GM18870 (cell line): Measurements from ENCODE around the gene SDK2.
"Not testable (repeated sequence)": the region's sequence is repeated elsewhere in the genome, so short reads cannot be mapped to it uniquely, and the experiment has no call there.

ENCODE experiments used
- ATAC-seq: cut with Tn5 transposase; IDR thresholded peaks from one replicate; pipeline ENCODE4 v1.9.1; 2021; ENCODE audit warnings: moderate library complexity; ENCODE audit not compliant: unreplicated experiment

Gene SDK2

DNA sequence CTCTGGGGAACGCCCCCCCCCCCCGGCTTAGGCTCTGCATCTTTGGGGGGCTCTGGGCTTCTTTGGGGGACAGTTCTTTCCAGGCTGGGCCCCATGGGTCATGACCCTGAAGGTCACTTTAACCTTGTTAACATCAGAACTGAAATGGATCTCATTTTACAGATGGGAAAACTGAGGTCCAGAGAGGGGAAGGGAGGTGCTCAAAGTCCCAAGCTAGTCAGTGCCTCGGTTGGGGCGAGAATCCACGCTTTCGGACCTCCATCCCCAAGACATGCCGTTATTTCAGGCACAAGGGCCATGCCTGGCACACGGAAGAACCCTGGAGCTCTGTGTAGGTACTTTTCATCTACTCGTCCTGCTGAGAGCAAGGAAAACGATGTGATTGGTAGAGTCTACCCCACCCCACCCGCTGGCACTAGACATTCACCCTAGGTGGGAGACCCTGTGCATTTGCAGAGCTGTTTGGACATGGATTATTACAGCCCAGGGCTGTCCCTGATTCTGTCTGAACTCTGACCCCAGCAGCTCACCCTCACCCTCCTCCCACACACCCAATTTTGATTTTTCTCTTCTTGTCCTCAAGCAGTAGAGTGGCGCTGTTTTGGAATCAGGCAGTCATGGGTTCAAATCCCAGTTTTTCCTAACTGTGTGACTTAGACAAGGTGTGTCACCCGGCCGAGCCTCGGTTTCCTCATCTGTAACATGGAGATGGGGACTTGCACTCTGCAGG lies 177.4 kb downstream of the SDK2 start:
- ATAC-seq: no peak

DNA sequence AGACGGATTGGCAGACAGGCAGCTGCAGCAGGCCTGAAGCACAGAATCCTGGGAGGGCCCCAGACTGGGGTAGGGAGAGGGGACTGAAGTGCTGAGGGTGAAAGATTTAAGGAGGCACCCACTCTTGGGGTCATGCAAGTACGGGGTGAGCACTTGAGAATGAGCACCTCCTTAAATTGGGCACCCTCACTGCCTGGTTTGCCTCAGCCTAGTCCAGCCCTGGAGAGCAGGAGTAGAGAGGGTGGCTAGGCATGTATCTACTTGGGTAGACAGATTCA lies 178.4 kb downstream of the SDK2 start:
- ATAC-seq: no peak

DNA sequence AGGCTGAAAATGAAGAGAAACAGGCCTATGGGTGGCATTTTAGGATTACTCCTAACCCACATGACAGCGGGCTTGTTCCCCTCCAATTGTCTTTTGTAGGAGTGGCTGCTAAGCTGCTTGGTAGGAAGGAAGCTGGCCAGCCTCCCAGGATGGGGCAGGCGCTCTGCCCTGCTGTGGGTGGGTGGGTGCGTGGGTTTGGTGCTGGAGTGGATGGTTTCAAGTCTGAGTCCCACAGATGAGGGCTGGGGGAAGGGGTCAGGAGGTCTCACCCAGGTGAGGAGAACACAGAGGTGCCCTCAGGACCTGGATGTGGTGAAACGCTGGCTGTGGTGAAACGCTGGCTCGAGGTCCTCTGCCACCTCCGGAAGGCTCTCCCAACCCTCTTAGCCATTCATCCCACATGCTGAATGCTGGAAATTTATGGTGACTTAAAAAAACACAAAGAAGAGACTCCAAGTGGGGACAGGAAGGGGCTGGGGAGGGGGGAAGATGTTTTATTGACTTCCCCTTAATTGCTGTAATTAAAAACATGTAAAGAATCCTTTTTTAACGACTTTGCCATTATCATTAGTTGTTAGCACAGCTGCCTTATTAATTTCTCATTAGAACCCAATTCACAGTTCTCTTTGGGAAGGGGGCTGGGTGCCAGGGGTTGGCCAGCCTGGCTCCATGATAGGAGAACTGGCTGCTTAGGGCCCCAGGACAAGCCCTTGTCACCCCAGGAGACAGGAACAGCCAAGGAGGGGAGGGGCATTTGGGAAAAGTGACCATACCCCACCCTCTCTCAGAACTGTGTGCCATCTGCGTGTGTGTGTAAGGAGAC lies 178.9 kb downstream of the SDK2 start:
- ATAC-seq: no peak

DNA sequence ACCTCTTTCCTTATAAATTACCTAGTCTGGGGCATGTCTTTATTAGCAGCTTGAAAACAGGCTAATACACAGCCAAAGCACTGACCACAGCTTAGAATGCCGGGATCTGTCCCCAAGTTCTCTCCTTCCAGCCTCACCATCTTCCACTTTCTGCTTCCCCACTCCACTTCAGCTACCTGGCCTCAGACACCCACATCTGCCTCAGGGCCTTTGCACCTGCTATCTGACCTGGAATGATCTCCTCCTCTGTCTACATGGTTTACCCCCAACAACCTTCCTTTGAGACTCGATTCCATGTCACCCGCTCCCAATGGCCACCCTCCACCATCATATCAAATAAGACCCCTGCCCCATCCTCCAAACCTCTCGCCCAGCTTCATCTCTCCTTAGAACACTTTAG lies 179.8 kb downstream of the SDK2 start:
- no peak for ATAC-seq

DNA sequence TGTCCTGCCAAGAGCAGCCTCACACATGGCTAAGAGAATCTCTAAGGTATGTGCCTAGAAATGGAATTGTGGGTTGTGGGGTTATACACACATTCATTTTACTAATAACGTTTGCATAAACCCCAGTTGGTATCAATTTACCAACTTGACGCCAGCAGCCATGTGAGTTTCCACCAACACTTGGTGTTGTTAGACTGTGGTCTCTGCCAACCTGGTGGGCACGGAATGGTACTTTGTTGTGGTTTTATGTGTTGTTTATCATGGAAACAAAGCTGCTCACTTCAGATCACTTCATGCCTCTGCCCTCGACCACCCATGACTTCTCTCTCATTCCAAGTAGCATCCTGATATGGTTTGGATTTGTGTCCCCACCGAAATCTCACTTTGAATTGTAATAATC lies 180.4 kb downstream of the SDK2 start:
- ATAC-seq: no peak

DNA sequence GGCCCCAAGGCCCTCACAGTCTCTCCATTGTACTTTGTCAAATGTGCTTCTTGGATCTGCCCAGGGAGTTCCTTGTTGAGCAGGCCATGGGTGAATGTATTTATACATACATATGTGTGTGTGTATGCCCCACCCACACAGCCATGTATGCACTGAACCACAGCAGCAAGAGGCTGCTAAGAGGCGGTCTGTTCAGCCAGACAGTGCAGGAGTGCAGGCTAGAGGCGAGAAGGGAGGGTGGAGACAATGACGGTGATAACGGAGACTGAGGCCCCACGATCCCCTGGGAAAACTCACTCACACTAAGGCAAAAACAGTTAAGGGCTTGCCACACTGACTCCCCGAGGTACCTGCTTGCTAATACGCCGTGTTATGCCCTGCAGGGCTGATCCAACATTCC lies 181.4 kb downstream of the SDK2 start:
- no peak for ATAC-seq

DNA sequence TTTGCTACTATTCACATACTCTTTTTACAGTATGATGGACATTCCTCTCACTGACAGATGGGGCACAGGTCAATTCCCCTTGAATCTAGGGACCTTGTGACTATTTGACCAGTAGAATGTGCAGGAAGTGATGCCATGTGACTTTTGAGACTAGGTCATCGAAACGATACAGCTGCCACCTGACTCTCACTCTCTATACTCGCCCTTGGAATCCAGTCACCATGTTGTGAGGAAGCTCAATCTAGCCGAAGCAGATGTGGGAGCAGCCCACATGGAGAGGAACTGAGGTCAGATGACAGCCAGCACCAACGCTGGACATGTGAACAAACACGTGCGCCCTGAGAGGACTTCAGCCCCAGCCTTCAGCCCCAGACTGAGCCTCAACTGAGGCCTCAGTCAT lies 184.3 kb downstream of the SDK2 start:
- no peak for ATAC-seq

DNA sequence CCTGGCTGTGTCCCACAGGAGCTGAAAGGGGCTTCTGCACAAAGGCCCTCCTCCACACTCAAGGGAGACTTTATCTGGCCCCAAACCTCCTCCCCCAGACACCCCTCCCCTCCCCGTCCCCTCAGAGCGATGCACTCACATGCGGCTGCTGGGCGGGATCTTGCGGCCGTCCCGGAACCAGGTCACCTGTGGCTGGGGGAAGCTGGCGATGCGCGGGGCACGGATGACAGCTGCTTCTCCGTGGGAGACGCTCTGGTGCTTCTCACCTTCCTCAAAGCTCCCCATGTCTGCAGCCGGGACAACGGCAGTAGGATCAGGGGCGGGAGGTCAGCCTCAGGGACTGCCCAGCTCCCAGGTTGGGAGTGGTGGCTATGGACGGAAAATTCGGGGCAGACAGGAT lies 188.5 kb downstream of the SDK2 start:
- ATAC-seq: no peak

DNA sequence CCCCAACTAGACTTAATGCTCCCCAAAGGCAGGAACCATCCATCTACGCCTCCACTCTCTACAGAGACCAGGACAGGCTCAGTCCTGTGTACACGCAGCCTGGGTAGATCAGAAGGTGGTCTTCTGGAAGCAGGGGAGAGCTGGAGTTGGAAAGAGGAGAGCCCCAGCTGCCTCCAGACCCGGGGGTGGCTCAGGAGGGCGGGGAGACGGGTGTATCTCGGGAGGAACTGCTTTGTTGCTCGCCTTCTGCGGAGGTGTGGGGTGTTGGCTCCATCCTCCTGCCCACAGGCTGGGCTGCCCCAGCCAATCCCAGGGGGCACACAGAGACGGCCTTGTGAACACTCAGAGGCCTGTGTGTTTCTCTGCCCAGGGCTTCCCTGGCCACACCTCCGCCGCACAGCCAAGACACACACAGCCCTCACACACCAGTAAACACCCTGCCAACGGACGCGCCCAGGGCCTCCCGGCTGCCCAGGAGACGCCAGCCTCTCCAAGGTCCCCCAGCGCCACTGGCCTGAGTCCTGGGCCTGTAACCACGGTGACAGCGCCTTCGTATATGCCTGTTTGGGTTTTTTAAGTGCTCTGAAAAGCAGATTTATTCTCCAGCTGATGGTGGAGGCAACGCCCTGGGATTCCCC lies 189.1 kb downstream of the SDK2 start:
- ATAC-seq: no peak

DNA sequence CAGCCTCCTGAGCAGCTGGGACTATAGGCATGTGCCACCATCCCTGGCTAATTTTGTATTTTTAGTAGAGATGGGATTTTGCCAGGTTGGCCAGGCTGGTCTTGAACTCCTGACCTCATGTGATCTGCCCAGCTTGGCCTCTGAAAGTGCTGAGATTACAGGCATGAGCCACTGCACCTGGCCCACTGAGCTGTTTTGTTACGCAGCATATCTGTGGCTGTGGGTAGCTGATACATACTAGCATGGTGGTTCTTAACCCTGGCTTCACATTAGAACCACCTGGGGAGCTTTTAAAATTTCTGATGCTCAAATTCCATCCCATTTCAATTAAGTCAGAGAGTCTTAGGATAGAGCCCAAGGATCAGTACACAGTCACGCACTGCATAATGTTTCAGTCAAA lies 190.8 kb downstream of the SDK2 start:
- ATAC-seq: not testable (repeated sequence)

DNA sequence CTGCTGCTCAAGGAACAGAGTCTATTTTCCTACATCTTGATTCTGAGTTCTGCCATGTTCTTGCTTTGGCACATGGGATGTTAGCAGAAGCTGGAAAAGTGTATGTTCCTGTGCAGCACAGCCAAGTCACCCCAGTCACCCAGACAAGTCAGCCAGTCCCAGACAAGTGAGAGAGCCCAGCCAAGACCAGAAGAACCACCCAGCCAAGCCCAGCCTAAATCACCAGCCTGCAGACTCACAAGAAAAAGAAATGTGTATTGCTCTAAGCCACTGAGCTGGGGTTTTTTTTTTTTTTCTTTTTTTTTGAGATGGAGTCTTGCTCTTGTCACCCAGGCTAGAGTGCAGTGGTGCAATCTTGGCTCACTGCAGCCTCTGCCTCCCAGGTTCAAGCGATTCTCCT lies 191.2 kb downstream of the SDK2 start:
- no peak for ATAC-seq

DNA sequence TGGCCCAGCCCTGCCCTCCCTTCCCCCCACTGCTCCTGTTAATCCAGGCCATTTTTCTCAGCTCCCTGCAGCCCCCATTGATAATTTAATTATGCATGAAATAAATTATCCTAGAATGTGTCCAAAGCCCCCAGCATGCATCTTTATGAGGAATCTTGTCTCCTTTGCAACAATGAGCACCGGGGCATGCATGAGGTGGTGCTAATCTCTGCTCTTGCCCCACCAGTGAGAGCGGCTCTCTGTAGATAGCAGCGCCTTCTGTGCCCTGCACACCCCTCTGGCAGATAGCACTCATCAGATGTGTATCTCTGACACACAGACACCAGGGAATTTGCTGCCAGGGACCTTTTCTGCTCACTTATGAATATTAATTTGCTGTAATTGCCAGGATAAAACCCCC lies 192.2 kb downstream of the SDK2 start:
- ATAC-seq: no peak

DNA sequence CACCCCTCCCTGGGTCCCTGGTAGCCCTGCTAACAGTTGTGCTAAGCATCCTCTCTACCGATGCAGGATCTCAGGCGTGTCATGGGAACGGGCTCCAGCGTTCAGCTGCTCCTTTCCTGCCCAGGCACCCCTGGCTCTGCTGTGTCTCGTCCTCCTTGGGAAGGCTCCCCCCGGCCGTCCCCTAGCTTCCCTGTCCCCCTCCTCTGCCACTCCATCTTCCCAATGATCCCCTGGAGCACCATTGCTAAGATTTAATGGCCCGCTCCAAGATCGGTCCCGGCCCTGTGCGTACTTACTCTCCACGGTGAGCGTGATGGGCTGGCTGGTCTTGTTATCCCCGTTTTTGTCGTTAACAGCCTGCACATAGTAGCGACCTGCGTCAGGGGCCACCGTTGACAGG lies 196.9 kb downstream of the SDK2 start:
- ATAC-seq: no peak

DNA sequence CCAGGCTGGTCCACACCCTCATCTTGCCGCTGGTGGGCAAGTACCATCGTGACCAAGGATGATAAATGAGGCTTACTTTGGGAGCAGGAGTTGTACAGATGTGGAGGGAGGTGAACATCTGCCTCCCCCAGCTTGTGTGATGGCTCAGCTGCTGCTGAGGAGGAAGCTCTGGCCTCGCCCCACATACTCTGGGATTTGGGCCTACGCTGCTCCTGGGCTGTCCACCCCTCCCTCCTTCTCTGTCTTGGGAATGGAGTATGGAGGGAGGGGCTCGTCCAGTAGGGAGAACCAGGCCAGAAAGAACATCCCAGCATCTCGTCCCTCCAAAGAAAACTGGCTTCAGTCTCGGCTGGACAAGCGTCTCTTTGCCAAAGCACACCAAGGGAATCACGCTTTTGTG lies 197.6 kb downstream of the SDK2 start:
- no peak for ATAC-seq

DNA sequence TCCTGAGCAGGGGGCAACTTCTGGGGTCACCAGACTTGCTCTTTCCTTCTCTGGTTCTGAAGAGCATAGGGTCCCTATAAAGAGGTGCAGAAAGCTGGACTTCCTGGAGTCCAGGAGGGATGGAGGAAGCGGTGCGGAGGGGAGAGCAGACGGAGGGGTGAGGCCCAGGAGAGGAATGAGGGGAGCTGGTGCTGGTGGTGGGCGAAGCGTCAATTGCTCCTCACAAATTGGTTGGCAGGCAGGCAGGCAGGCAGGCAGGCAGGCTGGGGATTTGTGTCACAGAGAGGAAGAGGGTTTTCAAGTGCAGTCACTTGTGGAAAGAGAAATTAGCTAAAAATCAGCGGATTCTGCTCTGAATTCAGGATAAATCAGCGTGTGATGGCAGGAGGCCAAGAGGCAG lies 198.8 kb downstream of the SDK2 start:
- ATAC-seq: no peak

DNA sequence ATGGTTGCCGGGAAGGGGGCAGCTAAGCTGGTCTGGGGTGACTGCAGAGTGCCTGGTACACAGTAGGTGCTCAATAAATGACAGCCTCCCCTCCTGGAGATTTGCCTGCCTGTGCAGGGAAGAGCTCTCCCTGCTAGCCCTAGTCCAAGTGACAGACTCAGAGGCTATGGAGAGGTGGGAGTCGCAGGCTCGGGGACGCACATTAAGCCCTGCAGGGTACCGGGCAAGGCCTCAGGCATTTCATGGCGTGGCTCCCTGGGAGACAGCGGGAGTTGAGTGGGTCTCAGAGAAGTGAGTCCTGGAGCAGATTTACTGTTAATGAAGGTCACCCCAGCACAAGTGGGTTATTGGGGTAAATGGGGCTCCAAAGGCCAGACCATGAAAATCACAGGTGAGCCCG lies 200.2 kb downstream of the SDK2 start:
- no peak for ATAC-seq

DNA sequence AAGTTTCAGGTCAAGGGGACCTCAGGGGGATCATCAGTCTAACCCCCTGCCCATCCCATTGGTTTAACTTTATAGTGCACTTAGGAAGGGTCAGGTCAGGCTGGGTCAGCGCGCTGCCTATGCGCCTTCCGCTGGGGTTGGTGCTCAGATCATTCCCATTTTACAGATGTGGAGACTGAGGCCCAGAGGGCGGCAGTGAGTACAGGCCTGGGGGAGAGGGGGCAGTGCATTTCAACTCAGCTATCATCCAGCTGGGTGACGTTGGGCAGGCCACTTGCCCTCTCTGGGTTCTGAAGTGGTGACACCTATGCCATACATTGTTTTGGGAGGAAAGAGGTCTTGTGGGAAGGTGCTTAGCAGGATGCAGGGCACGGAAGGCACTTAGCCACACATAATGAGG lies 204.6 kb downstream of the SDK2 start:
- ATAC-seq: no peak

DNA sequence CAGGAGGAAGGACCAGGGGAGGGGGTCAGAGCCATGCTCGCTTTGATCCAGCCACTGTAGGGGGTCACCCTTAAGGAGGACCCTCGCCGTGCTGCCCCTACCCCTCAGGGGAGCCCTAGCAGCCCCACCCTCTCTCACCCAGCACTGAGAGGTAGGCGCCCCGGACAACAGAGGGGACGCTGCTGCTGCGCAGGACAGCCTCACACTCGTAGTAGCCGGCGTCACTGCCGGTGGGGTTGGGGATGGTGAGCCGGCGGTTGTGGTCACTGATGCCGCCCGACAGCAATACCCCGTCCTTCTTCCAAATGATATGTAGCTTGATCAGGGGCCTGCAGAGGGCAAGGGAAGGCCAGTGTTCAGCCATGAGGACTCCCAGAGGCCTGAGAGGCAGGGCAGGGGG lies 206.4 kb downstream of the SDK2 start:
- ATAC-seq: no peak

DNA sequence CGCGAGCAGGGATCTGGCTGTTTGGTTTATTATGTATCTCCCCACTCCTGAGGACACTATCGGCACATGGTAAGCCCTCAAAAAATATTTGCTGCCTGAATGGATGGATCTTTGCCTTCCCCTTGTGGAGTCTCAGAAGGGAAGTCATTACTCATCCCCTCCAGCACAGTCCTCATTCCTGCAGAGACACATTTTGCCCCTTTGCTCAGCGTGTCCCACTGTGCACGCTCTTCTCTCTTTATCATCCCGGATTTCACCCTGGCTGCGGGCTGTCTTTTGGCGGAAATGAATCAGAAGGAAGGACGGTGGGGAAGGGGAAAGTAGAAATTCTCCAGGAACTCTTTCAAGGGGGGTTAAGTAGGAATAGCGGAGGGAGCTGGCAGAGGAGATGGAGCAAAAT lies 207.3 kb downstream of the SDK2 start:
- ATAC-seq: no peak

DNA sequence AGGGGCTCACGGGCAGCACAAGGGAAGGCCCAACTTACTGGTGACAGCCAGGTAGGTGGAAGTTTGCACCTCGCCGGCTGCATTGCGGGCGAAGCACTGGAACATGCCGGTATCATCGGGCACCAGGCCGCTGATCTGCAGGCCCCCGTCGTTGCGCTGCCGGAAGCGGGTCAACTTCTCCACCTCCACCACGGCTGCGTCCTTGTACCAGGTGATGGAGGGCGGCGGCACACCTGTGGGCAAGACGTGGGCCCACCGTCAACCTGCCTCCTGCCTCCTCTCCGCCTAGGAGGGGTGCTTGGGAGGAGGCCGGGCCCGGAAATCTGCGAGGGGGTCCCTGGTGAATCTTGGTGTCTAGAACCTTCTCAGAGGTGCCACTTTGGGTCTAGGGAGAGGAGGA lies 208.8 kb downstream of the SDK2 start:
- no peak for ATAC-seq

DNA sequence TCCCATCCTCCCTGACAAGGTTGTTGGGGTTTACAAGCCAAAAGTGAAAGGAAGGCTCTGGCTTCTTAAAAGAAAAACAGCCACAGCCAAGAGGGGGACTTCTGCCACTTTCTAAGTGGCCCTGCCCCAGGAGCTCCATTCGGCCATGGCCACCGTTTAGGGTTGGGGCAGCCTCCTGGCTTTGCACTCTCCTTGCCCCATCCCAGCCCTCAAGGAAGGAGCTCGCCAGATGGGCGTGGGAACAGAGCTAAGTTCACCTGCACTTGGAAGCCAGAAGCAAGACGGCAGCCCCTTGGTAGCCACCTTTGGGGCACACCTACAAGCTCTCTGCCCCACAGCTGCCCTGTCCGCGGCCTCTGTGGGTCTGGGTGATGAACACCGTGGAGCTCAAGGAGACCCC lies 210.1 kb downstream of the SDK2 start:
- ATAC-seq: no peak

DNA sequence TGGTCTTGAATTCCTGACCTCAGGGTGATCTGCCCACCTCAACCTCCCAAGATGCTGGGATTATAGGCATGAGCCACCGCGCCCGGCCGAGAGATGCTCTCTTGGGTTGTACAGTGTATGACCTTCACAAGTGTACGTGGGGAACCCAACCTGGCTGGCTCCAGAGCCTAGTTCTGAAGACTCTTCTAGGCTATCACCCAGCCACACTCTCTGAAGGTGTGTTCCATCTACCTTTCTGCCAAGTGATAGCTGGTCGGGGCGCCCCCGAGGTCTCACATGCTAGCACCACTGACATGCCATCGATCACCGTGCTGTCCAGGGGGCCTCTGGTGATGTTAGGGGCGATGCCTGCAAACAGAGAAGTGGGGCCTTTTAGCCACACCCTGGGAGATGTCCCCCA lies 210.7 kb downstream of the SDK2 start:
- no peak for ATAC-seq
